Dermis microvascular lymphatic vessel endothelial cell (primary cell): ENCODE data around the gene C1RL. TPM values are rescaled to one million over a fixed set of nuclear protein-coding genes. Genes with fewer than 3 reads are reported as not detected.
"Not testable (repeated sequence)": the region's sequence is repeated elsewhere in the genome, so short reads cannot be mapped to it uniquely, and the experiment has no call there.

Experiments
- DNase-seq, 2 donors: peaks; one replicate each; pipeline versions ENCODE4 v3.0.0 to v3.0.0-alpha.2; 2010; ENCODE audit warnings: low read depth in 2 of 2
- total RNA-seq: library from RNA; depleted of rRNA; stranded (reverse); fragments of >200 nt; gene quantifications from 2 replicates; pipeline ENCODE4 v1.2.1, GENCODE V29; 2014

The C1RL gene
- total RNA-seq, 1 donor from 2014 or later, result 13.4 TPM

- DNase-seq, result no peak
Measured at GRCh38 chr12:7116196-7116595, 7.2 kb upstream of the C1RL start.

- no peak for DNase-seq
Measured at GRCh38 chr12:7114851-7115250, 5.8 kb upstream of the C1RL start.

- DNase-seq, result no peak
Measured at GRCh38 chr12:7114008-7114407, 5.0 kb upstream of the C1RL start.

GRCh38 chr12:7113389-7113871, 4.4 kb upstream of the C1RL start:
- DNase-seq, result peak in 1 of 2 donors; percentile 27

- no peak for DNase-seq
Measured at GRCh38 chr12:7112041-7112440, 3.0 kb upstream of the C1RL start.

GRCh38 chr12:7110661-7111060, 1.6 kb upstream of the C1RL start:
- DNase-seq, result no peak

GRCh38 chr12:7109572-7109920, 532 bp upstream of the C1RL start:
- no peak for DNase-seq

GRCh38 chr12:7108003-7108795, 815 bp downstream of the C1RL start:
- peak in 1 of 2 donors; percentile 27 for DNase-seq

GRCh38 chr12:7107636-7108002, 1.4 kb downstream of the C1RL start:
- no peak for DNase-seq

- not testable (repeated sequence) for DNase-seq
Measured at GRCh38 chr12:7107181-7107580, 1.8 kb downstream of the C1RL start.

- DNase-seq, result no peak
Measured at GRCh38 chr12:7106082-7106481, 2.9 kb downstream of the C1RL start.

- no peak for DNase-seq
Measured at GRCh38 chr12:7103837-7104584, 5.0 kb downstream of the C1RL start.

GRCh38 chr12:7102582-7102981, 6.4 kb downstream of the C1RL start:
- DNase-seq, result no peak

- DNase-seq, result no peak
Measured at GRCh38 chr12:7101694-7102131, 7.3 kb downstream of the C1RL start.

- no peak for DNase-seq
Measured at GRCh38 chr12:7101047-7101693, 7.8 kb downstream of the C1RL start.

- no peak for DNase-seq
Measured at GRCh38 chr12:7100239-7100638, 8.8 kb downstream of the C1RL start.

GRCh38 chr12:7099290-7099996, 9.6 kb downstream of the C1RL start:
- no peak for DNase-seq

- DNase-seq, result no peak
Measured at GRCh38 chr12:7096979-7097378, 12.0 kb downstream of the C1RL start.

GRCh38 chr12:7096006-7096932, 12.7 kb downstream of the C1RL start:
- no peak for DNase-seq

- no peak for DNase-seq
Measured at GRCh38 chr12:7093892-7094291, 15.1 kb downstream of the C1RL start.

GRCh38 chr12:7093486-7093885, 15.5 kb downstream of the C1RL start:
- DNase-seq, result no peak
